Limb (tissue), 2 donors: Measurements from ENCODE around the gene PLAC8.
"Not testable (repeated sequence)": the region's sequence is repeated elsewhere in the genome, so short reads cannot be mapped to it uniquely, and the experiment has no call there.

Source experiments
- DNase-seq, 2 donors: peaks; one replicate each; pipeline ENCODE4 v3.0.0-alpha.2; 2016; ENCODE audit errors: extremely low spot score in 2 of 2

PLAC8 gene

GRCh38 chr4:83112678-83113428 lies 1.7 kb downstream of the PLAC8 start:
- no peak for DNase-seq

GRCh38 chr4:83112231-83112630 lies 2.3 kb downstream of the PLAC8 start:
- DNase-seq: no peak

- DNase-seq: not testable (repeated sequence)
These were observed 2.8 kb downstream of the PLAC8 start for GRCh38 chr4:83111751-83112141.

DNA sequence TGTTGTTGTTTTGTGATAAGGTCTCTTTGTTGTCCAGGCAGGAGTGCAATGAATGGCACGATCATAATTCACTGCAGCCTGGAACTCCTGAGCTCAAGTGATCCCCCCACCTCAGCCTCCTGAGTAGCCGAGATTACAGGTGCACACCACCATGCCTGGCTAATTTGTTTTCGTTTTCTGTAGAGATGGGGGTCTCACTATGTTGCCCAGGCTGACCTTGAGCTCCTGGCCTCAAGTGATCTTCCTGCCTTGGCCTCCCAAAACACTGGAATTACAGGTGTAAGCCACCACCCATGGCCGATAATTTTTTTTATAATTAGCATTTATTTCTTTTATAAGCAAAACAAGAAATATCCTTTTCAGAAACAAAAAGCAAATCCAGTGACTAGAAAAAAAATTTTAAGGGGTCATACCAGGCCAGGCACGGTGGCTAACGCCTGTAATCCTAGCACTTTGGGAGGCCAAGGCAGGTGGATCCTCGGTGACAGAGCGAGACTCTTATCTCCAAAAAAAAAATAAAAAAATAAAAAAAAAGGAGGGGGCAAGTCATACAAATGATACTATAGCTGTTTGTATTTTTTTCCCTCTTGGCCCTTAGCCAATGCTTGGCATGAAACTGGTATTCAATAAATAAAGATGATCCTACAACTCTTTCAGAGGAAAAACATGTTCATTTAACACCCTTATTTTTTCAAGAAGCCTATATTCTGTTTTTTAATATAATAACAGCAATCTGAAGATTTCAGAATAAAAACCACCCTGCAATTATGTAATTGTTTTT lies 3.4 kb downstream of the PLAC8 start:
- DNase-seq: no peak

DNA sequence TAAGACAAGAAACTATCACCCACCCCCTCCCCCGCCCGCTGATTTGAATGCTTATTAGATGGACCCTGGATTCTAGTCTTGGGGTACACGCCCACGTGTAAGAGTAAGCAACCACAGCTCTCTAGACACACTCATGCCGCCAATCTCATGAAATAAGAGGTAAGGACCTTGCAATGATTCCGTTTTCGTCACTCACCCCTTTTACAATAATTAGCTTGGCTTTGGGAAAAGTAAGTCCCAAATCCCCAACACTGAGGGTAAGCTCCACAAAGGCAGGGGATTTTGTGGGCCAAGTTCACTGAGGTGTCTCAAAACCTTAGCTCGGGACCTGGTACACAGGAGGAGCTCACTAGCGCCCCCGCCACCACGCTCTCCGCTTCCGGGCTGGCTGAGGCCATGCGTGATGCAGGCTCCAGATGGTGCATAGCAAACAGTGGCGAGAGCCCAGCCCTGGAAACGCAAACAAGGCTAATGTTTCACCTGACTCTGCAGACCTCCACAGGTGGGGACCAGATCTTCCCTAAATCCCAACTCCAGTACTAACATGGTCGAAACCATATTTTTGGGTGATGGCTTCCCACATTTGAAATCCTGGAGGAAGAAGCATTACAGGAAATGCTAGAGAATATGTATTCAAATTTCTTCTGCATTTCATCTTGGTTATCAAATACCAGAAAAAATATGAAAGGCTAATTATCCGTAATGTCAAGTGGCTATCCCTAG lies 4.1 kb downstream of the PLAC8 start:
- DNase-seq: peak; percentile 75 to 86

GRCh38 chr4:83109480-83110222 lies 4.9 kb downstream of the PLAC8 start:
- peak; percentile 20 to 63 for DNase-seq

DNA sequence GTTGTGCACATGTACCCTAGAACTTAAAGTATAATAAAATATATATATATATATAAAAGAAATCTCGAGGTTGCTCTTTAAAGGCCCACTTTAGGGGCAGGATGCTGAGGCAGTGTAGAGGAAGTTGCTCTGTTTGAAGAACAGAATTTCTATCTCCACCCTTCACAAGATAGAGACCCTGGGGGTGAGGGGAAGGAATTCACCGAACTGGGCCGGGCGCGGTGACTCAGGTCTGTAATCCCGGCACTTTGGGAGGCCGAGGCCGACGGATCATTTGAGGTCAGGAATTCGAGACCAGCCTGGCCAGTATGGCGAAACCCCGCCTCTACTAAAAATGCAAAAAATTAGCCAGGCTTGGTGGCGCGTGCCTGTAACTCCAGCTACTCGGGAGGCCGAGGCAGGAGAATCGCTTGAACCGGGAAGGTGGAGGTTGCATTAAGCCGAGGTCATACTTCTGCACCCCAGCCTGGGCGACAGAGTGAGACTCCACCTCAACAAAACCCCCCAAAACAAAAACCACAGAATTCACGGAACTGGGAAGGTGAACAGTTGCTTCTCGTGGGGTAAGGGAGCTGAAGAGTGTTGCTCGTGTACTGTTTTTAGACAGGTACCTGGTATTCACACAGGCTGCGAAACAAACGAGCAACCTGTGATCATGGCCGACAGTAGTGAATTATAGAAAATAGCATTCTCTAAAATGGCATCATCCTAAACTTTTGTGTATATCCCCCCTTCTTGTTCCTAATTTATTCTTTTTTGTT lies 6.2 kb downstream of the PLAC8 start:
- no peak for DNase-seq

DNA sequence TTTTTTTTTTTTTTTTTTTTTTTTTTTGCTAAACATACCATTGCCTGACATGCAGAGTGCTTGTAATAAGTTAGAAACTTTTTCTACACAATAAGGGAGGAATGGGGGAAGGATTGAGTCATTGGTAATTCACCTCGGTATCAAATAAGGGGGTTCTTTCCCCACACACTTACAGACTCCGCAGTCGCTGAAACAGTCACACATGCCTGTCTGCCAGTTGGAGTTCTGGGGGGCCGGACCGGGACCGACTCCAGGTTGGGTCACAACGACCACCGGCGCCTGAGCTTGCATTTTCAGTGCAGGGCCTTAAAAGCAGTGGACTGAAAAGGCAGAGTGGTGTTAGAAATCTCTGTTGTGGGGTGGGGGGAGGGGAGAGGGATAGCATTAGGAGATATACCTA lies 6.9 kb downstream of the PLAC8 start:
- DNase-seq: no peak

GRCh38 chr4:83104991-83105390 lies 9.5 kb downstream of the PLAC8 start:
- DNase-seq: no peak

DNA sequence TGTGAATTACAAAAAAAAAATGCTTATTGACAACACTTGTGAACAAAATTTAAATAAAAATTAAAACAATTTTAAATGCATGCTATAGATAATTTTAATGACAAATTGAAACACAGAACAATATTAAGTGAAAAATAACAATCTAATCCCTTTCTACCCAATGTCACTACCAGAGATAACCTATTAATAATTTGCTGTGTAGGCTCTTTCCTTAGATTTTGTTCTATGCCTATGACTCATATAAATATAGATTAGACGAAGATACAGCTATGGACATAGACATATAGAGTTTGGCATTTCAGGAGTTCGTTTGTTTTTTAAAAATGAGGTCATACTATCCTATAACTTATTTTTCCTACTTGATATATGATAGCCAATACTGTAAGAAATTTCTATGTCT lies 18.1 kb downstream of the PLAC8 start:
- no peak for DNase-seq

- DNase-seq: no peak
These were observed 21.4 kb downstream of the PLAC8 start for GRCh38 chr4:83093060-83093640.

- DNase-seq: no peak
These were observed 24.9 kb downstream of the PLAC8 start for GRCh38 chr4:83089410-83090157.

GRCh38 chr4:83084956-83085355 lies 29.6 kb downstream of the PLAC8 start:
- DNase-seq: not testable (repeated sequence)

DNA sequence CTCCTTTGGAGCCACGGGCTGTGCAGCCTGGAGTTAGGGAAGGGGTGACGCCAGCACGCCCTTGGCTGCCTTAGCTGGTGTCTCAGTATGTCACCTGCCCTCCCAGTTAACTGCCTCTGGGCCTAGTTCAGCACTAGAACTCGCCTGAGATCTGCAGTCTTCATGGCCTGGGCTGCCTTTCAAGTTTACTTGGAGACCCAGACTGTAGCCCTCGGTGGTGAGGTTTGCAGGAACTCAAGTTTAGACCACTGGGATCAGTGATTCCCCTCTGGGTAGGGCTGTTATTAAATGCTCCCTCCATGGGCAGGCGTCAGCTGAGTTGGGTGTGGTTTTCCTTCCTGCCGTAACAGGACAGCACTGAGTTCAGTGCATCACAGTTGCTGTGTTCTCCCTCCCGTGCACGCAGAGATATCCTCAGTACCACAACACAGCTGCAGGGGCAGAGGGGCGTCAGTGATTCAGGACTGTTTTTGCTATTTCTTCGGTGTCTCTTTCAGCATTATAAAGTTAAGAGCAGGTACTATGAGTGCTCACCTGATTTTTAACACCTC lies 30.5 kb downstream of the PLAC8 start:
- no peak for DNase-seq

GRCh38 chr4:83082777-83083176 lies 31.8 kb downstream of the PLAC8 start:
- DNase-seq: no peak

- DNase-seq: no peak
These were observed 34.0 kb downstream of the PLAC8 start for GRCh38 chr4:83080561-83080960.

- DNase-seq: no peak
These were observed 39.0 kb downstream of the PLAC8 start for GRCh38 chr4:83075311-83076095.

- DNase-seq: not testable (repeated sequence)
These were observed 39.7 kb downstream of the PLAC8 start for GRCh38 chr4:83074783-83075182.
